K562 (cell line): ENCODE results near the gene SYT8. TPM values are rescaled to one million over a fixed set of nuclear protein-coding genes. Genes with fewer than 3 reads are reported as not detected.

Experiments
- ATAC-seq: fragments of 200-7000 bp; cut with Tn5 transposase; 3 replicates; pipeline ENCODE4 v1.9.1; 2020; ENCODE audit warnings: moderate library complexity
- BruUV-seq: library from RNA; stranded (reverse); fragments of 400-500 nt; replicated peaks from 2 replicates; lab custom pipeline; 2021; lab: Mats Ljungman, UMichigan
- CTCF ChIA-PET: fragments of 300-600 bp; formaldehyde crosslinking; extraction: SDS; loops from one replicate; lab custom pipeline; 2021; ENCODE audit warnings: low intra/inter-chr PET ratio; lab: Yijun Ruan, JAX
- POLR2A ChIA-PET: fragments of 300-600, 350-650 bp; sonication (Branson Sonifier 250); formaldehyde crosslinking; extraction: SDS; loops from one replicate; lab custom pipeline; 2021; ENCODE audit warnings: antibody characterized with exemption, inconsistent platforms; lab: Yijun Ruan, JAX
- DNase-seq, 4 experiments: peaks; one replicate each; pipeline versions ENCODE4 v3.0.0 to v3.0.0-alpha.2; 2011 to 2018; ENCODE audit warnings: low spot score in 3 of 4, mixed read lengths in 3 of 4; ENCODE audit errors: extremely low read depth in 1 of 4
- FAIRE-seq: peaks from 2 replicates; lab custom pipeline; 2011; peaks lifted over from hg19 to GRCh38; lab: Jason Lieb, UNC
- H2AFZ ChIP-seq: 2 replicates; pipeline ENCODE4 v1.6.0; 2011; ENCODE audit warnings: low read depth, low read length, control low read depth, inconsistent platforms
- H3K27ac ChIP-seq: fragments of 200-600 bp; 3 replicates; pipeline ENCODE4 v1.8.0; 2011; ENCODE audit warnings: low read depth, mild to moderate bottlenecking, control low read depth, inconsistent platforms, low read length, moderate library complexity, mixed read lengths; ENCODE audit errors: extremely low read depth
- H3K27me3 ChIP-seq, 2 experiments: fragments of 300-600 bp in 1 of 2; 2 replicates in 1 of 2; 3 replicates in 1 of 2; pipeline versions ENCODE4 v1.6.0 to v1.8.0; 2011; ENCODE audit warnings: inconsistent platforms in 2 of 2, low read length in 2 of 2, mild to moderate bottlenecking in 1 of 2, mixed read lengths in 1 of 2, moderate library complexity in 1 of 2; ENCODE audit not compliant: control insufficient read depth in 2 of 2, insufficient read depth in 2 of 2
- H3K36me3 ChIP-seq: fragments of 300-600 bp; 3 replicates; pipeline ENCODE4 v1.8.0; 2011; ENCODE audit warnings: mild to moderate bottlenecking, low read length, inconsistent platforms; ENCODE audit not compliant: control insufficient read depth, insufficient read depth
- H3K4me1 ChIP-seq, 2 experiments: fragments of 200-600 bp in 1 of 2; replicated peaks in 1 of 2; 2 replicates in 1 of 2; 3 replicates in 1 of 2; pipeline versions ENCODE4 v1.5.1 to v1.8.0; 2011; ENCODE audit warnings: inconsistent platforms in 2 of 2, low read length in 2 of 2, mild to moderate bottlenecking in 1 of 2, mixed read lengths in 1 of 2, moderate library complexity in 1 of 2; ENCODE audit not compliant: control insufficient read depth in 2 of 2, insufficient read depth in 2 of 2
- H3K4me2 ChIP-seq: 2 replicates; pipeline ENCODE4 v1.6.1; 2011; ENCODE audit warnings: low read length, control low read depth, inconsistent platforms, mixed read lengths; ENCODE audit not compliant: insufficient read depth
- H3K4me3 ChIP-seq: fragments of 200-600 bp; sonication (generic), shearing (Covaris generic); 2 replicates; pipeline ENCODE4 v1.5.1; 2016; ENCODE audit warnings: control low read depth, inconsistent platforms
- H3K79me2 ChIP-seq: fragments of 200-600 bp; 3 replicates; pipeline ENCODE4 v1.8.0; 2011; ENCODE audit warnings: low read length, inconsistent platforms; ENCODE audit not compliant: control insufficient read depth, insufficient read depth
- H3K9ac ChIP-seq, 2 experiments: 2 replicates each; pipeline versions ENCODE4 v1.6.0 to v1.6.1; 2011; ENCODE audit warnings: low read depth in 2 of 2, low read length in 2 of 2, control low read depth in 1 of 2, inconsistent platforms in 1 of 2, mild to moderate bottlenecking in 1 of 2, mixed read lengths in 1 of 2; ENCODE audit not compliant: insufficient read depth in 1 of 2
- H3K9me1 ChIP-seq: one replicate; pipeline ENCODE4 v1.6.0; 2011; ENCODE audit warnings: inconsistent platforms, mild to moderate bottlenecking, low read length, moderate library complexity; ENCODE audit not compliant: control insufficient read depth, insufficient read depth
- H3K9me3 ChIP-seq: replicated peaks from 2 replicates; pipeline ENCODE4 v1.5.1; 2011; ENCODE audit warnings: low read depth, low read length, inconsistent platforms; ENCODE audit not compliant: control insufficient read depth, insufficient read depth
- H4K20me1 ChIP-seq: replicated peaks from 2 replicates; pipeline ENCODE4 v1.6.1; 2011; ENCODE audit warnings: low read length, inconsistent platforms, mixed read lengths; ENCODE audit not compliant: control insufficient read depth, insufficient read depth
- ASH1L ChIP-seq: fragments of 450-650 bp; IDR thresholded peaks from 2 replicates; pipeline ENCODE4 v1.6.1; 2018; ENCODE audit warnings: borderline replicate concordance, mild to moderate bottlenecking, low read depth; ENCODE audit not compliant: partially characterized antibody
- CBFA2T2 ChIP-seq: fragments of 450-650 bp; conservative IDR thresholded peaks from 2 replicates; pipeline ENCODE4 v1.6.1; 2017; ENCODE audit warnings: mild to moderate bottlenecking
- NFRKB ChIP-seq: fragments of 450-650 bp; IDR thresholded peaks from 2 replicates; pipeline ENCODE4 v1.6.1; 2016; ENCODE audit warnings: low read depth
- TRIM28 ChIP-seq: fragments of 450-650 bp; IDR thresholded peaks from 2 replicates; pipeline ENCODE4 v1.6.1; 2017
- ZNF431 ChIP-seq: sonication (generic); formaldehyde crosslinking; IDR thresholded peaks from 2 replicates; pipeline ENCODE4 v1.8.0; 2022; ENCODE audit warnings: mild to moderate bottlenecking, missing genetic modification reagents
- ZNF668 ChIP-seq: fragments of 250-450 bp; sonication (Bioruptor Pico); IDR thresholded peaks from 2 replicates; pipeline ENCODE4 v1.8.0; 2022; ENCODE audit warnings: mild to moderate bottlenecking, inconsistent platforms
- WGBS: fragments of 100-300 bp; shearing (Covaris generic); methylation state at CpG from one replicate; pipeline ENCODE4 v1.1.6; 2016; ENCODE audit warnings: low coverage, mixed read lengths; ENCODE audit not compliant: insufficient coverage; ENCODE audit errors: missing lambda C conversion rate; 5-methylcytosine and 5-hydroxymethylcytosine counted together
- in situ Hi-C: fragments of 300-500 bp; cut with MboI; formaldehyde crosslinking; loops from 4 replicates; pipeline ENCODE4 v1.15.0; 2018; ENCODE audit warnings: inconsistent platforms, mixed read lengths
- intact Hi-C: fragments of 100-400 bp; cut with micrococcal nuclease; formaldehyde crosslinking; loops from 2 replicates; pipeline ENCODE4 v1.14.2; 2022
- polyA plus RNA-seq, 8 experiments: library from polyadenylated mRNA; depleted of rRNA in 4 of 8; stranded (reverse) in 5 of 8; unstranded in 3 of 8; fragments of >200 nt; fragmentation: Nextera tagmentation in 2 of 8; fragmentation: Illumina TruSeq in 1 of 8; extraction: Ambion mirVana in 2 of 8; extraction: Trizol in 1 of 8; gene quantifications; 2 replicates each; pipeline versions ENCODE4 v1.2.1 to v1.2.3, GENCODE V29; 2011 to 2014; ENCODE audit warnings: inconsistent platforms in 1 of 8, missing spikeins in 1 of 8
- total RNA-seq, 7 experiments: library from RNA; depleted of rRNA in 6 of 7; stranded (reverse); fragments of >200 nt in 6 of 7; fragmentation: Illumina TruSeq in 2 of 7; extraction: Trizol in 2 of 7; gene quantifications; 2 replicates each; pipeline versions ENCODE4 v1.2.1 to v1.2.3, GENCODE V29; 2011 to 2021; ENCODE audit warnings: low replicate concordance in 1 of 7
- TF ChIP-seq, protein P1 (sequence below): sonication (generic); formaldehyde crosslinking; IDR thresholded peaks from 2 replicates; pipeline ENCODE4 v1.8.1; 2022; ENCODE audit warnings: missing genetic modification reagents

SYT8 gene
- total and polyA plus RNA-seq, 9 of the 15 experiments (the other 6 are each of a cell fraction or from before 2014, with no cell fraction given), result not detected

DNA sequence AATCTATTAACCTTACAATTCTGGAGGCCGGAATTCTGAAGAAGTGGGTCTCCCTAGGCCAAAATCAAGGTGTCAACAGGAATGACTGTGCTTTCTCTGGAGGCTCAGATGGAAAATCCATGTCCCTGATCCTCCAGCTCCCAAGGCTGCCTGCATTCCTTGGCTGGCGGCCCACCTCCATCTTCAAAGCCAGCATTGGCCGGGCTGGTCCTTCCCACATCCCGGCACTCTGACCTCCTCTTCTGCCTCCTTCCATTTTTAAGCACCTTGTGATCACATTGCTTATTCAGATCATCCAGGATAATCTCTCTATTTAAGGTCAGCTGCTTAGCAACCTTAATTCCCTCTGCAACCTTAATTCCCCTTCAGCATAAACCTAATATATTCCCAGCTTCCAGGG is 48.3 kb upstream of the SYT8 start:
- peaks cover 6 to 29% of the 10 kb centered on the region in 2 experiments; a peak in 4 of 5 replicates for H3K4me1 ChIP-seq
- in situ Hi-C loops (no loop called here), intact Hi-C loops (no loop called here)
- H3K9ac ChIP-seq, result no peak overlapping the region
- DNase-seq (no peak), FAIRE-seq (no peak), ATAC-seq (no peak)
- ChIA-PET CTCF (no interaction called here), POLR2A (no interaction called here)
- 0 out of 2 replicates have a peak, but pooled peaks cover 8% of the 10 kb centered on the region for H4K20me1 ChIP-seq
- no peak overlapping the region for H3K4me2 ChIP-seq
- H3K79me2 ChIP-seq, result no peaks in the 10 kb centered on the region
- H3K27me3 ChIP-seq, result peaks cover 50 to 72% of the 10 kb centered on the region in 2 experiments
- H3K27ac ChIP-seq, result no peak overlapping the region
- TF ChIP-seq TRIM28 (no peak), ZNF668 (CRISPR knock-in tag) (no peak), NFRKB (no peak), ZNF431 (no peak), ASH1L (no peak), CBFA2T2 (no peak)
- TF ChIP-seq, protein P1, sequence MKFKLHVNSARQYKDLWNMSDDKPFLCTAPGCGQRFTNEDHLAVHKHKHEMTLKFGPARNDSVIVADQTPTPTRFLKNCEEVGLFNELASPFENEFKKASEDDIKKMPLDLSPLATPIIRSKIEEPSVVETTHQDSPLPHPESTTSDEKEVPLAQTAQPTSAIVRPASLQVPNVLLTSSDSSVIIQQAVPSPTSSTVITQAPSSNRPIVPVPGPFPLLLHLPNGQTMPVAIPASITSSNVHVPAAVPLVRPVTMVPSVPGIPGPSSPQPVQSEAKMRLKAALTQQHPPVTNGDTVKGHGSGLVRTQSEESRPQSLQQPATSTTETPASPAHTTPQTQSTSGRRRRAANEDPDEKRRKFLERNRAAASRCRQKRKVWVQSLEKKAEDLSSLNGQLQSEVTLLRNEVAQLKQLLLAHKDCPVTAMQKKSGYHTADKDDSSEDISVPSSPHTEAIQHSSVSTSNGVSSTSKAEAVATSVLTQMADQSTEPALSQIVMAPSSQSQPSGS (CRISPR knock-in tag), result no peak
- no peak overlapping the region for H2AFZ ChIP-seq
- no peaks in the 10 kb centered on the region for H3K9me1 ChIP-seq
- no TSS peak for BruUV-seq
- H3K36me3 ChIP-seq, result no peaks in the 10 kb centered on the region
- 11% methylated on average over 4 of the region's 4 CpGs for WGBS
- no peaks in the 10 kb centered on the region for H3K9me3 ChIP-seq
- no peak overlapping the region for H3K4me3 ChIP-seq
